K562 (cell line): ENCODE results near the gene MYO1A. TPM values are rescaled to one million over a fixed set of nuclear protein-coding genes. Genes with fewer than 3 reads are reported as not detected.

Experiments
- ELF1 ChIP-seq: fragments of 200-800 bp; sonication (Bioruptor generic); IDR thresholded peaks from 2 replicates; pipeline ENCODE4 v1.6.1; 2016; ENCODE audit warnings: missing genetic modification characterization, missing compliant biosample characterization
- ETV5 ChIP-seq: sonication (generic); formaldehyde crosslinking; IDR thresholded peaks from 2 replicates; pipeline ENCODE4 v1.4.0; 2020; ENCODE audit warnings: low read depth, mild to moderate bottlenecking, missing genetic modification reagents
- FOXK2 ChIP-seq, 2 experiments: fragments of 450-650 bp; IDR thresholded peaks in 1 of 2; conservative IDR thresholded peaks in 1 of 2; 2 replicates each; pipeline ENCODE4 v1.6.1; 2016; ENCODE audit warnings: low read depth in 2 of 2, mild to moderate bottlenecking in 1 of 2
- KAT2B ChIP-seq: IDR thresholded peaks from one replicate; pipeline ENCODE4 v1.6.1; 2012; ENCODE audit warnings: low read depth, mild to moderate bottlenecking, control low read depth, inconsistent platforms, low read length, moderate library complexity
- NCOR1 ChIP-seq: fragments of 450-650 bp; IDR thresholded peaks from 2 replicates; pipeline ENCODE4 v1.6.1; 2016; ENCODE audit warnings: mild to moderate bottlenecking, moderate library complexity
- PHF21A ChIP-seq: fragments of 450-650 bp; IDR thresholded peaks from 2 replicates; pipeline ENCODE4 v1.6.1; 2017; ENCODE audit warnings: low read depth, borderline replicate concordance
- POLR2A ChIP-seq: fragments of 450-650 bp; conservative IDR thresholded peaks from 2 replicates; pipeline ENCODE4 v1.6.1; 2016
- POLR2H ChIP-seq: IDR thresholded peaks from 2 replicates; pipeline ENCODE4 v1.6.1; 2016; ENCODE audit warnings: missing genetic modification characterization, low read depth, mild to moderate bottlenecking, control low read depth, missing compliant biosample characterization, moderate library complexity
- POU5F1 ChIP-seq: fragments of 150-350 bp; IDR thresholded peaks from 2 replicates; pipeline ENCODE4 v1.6.1; 2014; ENCODE audit warnings: borderline replicate concordance, low read length, low read depth, mild to moderate bottlenecking; ENCODE audit not compliant: partially characterized antibody
- RB1 ChIP-seq: fragments of 450-650 bp; IDR thresholded peaks from 2 replicates; pipeline ENCODE4 v1.6.1; 2017; ENCODE audit warnings: low read depth, mild to moderate bottlenecking
- SAFB2 ChIP-seq: fragments of 200-400 bp; formaldehyde crosslinking; IDR thresholded peaks from 2 replicates; pipeline ENCODE4 v1.6.1; 2018; ENCODE audit warnings: borderline replicate concordance, low read length, low read depth, moderate library complexity; ENCODE audit not compliant: severe bottlenecking
- SMARCC2 ChIP-seq: fragments of 450-650 bp; IDR thresholded peaks from 2 replicates; pipeline ENCODE4 v1.6.1; 2017; ENCODE audit warnings: antibody characterized with exemption, moderate library complexity, mild to moderate bottlenecking, low read depth
- SOX6 ChIP-seq: fragments of 450-650 bp; IDR thresholded peaks from 2 replicates; pipeline ENCODE4 v1.6.1; 2014; ENCODE audit warnings: mild to moderate bottlenecking
- TAF1 ChIP-seq: IDR thresholded peaks from 2 replicates; pipeline ENCODE4 v1.6.1; 2011; ENCODE audit warnings: mild to moderate bottlenecking, low read length, moderate library complexity; ENCODE audit not compliant: insufficient read depth, control insufficient read depth, severe bottlenecking; ENCODE audit errors: extremely low read depth
- ZFP1 ChIP-seq: fragments of 450-650 bp; formaldehyde crosslinking; IDR thresholded peaks from 2 replicates; pipeline ENCODE4 v1.4.0; 2020; ENCODE audit warnings: mild to moderate bottlenecking, mixed read lengths
- ZNF347 ChIP-seq: fragments of 450-650 bp; formaldehyde crosslinking; IDR thresholded peaks from 2 replicates; pipeline ENCODE4 v1.4.0; 2020; ENCODE audit warnings: low read depth, mild to moderate bottlenecking, moderate library complexity
- ZNF431 ChIP-seq: sonication (generic); formaldehyde crosslinking; IDR thresholded peaks from 2 replicates; pipeline ENCODE4 v1.8.0; 2022; ENCODE audit warnings: mild to moderate bottlenecking, missing genetic modification reagents
- ZSCAN29 ChIP-seq: fragments of 450-650 bp; IDR thresholded peaks from 2 replicates; pipeline ENCODE4 v1.6.1; 2017
- polyA plus RNA-seq, 8 experiments: library from polyadenylated mRNA; depleted of rRNA in 4 of 8; stranded (reverse) in 5 of 8; unstranded in 3 of 8; fragments of >200 nt; fragmentation: Nextera tagmentation in 2 of 8; fragmentation: Illumina TruSeq in 1 of 8; extraction: Ambion mirVana in 2 of 8; extraction: Trizol in 1 of 8; gene quantifications; 2 replicates each; pipeline versions ENCODE4 v1.2.1 to v1.2.3, GENCODE V29; 2011 to 2014; ENCODE audit warnings: inconsistent platforms in 1 of 8, missing spikeins in 1 of 8
- total RNA-seq, 7 experiments: library from RNA; depleted of rRNA in 6 of 7; stranded (reverse); fragments of >200 nt in 6 of 7; fragmentation: Illumina TruSeq in 2 of 7; extraction: Trizol in 2 of 7; gene quantifications; 2 replicates each; pipeline versions ENCODE4 v1.2.1 to v1.2.3, GENCODE V29; 2011 to 2021; ENCODE audit warnings: low replicate concordance in 1 of 7
- TF ChIP-seq, protein P1 (sequence below): fragments of 450-650 bp; IDR thresholded peaks from 2 replicates; pipeline ENCODE4 v1.6.1; 2016; ENCODE audit warnings: mild to moderate bottlenecking
- TF ChIP-seq, protein P2 (sequence below): fragments of 450-650 bp; IDR thresholded peaks from 2 replicates; pipeline ENCODE4 v1.6.1; 2016; ENCODE audit warnings: low read depth

MYO1A gene
- total and polyA plus RNA-seq, 9 of the 15 experiments (the other 6 are each of a cell fraction or from before 2014, with no cell fraction given) = 0.03 to 0.29 (median 0.14) TPM; not detected in 2

DNA sequence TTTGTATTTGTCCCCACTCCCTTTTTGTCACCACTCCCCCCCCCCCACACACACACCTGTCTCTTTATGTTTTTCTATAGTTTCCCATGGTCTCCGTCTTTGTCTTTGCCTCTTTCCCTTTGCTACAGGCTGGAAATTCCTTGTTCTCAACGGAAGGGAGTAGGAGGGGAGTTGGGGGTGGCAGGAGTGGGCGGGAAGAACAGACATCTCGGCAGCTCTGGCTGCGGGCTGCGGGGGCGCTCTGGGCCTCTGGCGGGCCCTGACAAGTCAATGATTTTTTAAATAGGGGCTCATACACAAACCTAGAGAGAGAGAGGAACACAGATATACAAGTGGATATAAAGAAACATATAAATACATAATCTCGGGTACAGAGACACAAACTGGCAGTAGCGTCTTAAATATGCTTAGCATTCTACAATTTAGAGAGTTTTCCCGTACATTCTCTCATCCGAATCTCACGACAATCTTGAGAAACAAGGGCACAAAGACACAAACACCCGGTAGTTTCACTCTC lies 36.6 kb upstream of the MYO1A start (continued):
- TF ChIP-seq TAF1 (no peak), POLR2A (no peak), FOXK2 (conservative IDR thresholded peaks at IDR 0.05 in 1 of 2, IDR thresholded peaks at IDR 0.05 in 1 of 2; ENCODE audit: low read depth in 2 of 2) (no peak; a peak in 1 of 4 replicates), KAT2B (no peak), POLR2H (tag) (peak; percentile 29; the same call in 1 of the 2 replicates), PHF21A (peak; percentile 44; the same call in 1 of the 2 replicates), NCOR1 (no peak), SAFB2 (no peak), ELF1 (no peak), POU5F1 (no peak), ZSCAN29 (no peak), ETV5 (CRISPR knock-in tag) (no peak), ZNF347 (CRISPR knock-in tag) (no peak), SOX6 (no peak), SMARCC2 (no peak), RB1 (peak; percentile 38; the same call in 1 of the 2 replicates), ZNF431 (no peak), ZFP1 (CRISPR knock-in tag) (no peak)
- TF ChIP-seq, protein P1, sequence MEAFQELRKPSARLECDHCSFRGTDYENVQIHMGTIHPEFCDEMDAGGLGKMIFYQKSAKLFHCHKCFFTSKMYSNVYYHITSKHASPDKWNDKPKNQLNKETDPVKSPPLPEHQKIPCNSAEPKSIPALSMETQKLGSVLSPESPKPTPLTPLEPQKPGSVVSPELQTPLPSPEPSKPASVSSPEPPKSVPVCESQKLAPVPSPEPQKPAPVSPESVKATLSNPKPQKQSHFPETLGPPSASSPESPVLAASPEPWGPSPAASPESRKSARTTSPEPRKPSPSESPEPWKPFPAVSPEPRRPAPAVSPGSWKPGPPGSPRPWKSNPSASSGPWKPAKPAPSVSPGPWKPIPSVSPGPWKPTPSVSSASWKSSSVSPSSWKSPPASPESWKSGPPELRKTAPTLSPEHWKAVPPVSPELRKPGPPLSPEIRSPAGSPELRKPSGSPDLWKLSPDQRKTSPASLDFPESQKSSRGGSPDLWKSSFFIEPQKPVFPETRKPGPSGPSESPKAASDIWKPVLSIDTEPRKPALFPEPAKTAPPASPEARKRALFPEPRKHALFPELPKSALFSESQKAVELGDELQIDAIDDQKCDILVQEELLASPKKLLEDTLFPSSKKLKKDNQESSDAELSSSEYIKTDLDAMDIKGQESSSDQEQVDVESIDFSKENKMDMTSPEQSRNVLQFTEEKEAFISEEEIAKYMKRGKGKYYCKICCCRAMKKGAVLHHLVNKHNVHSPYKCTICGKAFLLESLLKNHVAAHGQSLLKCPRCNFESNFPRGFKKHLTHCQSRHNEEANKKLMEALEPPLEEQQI = no peak
- TF ChIP-seq, protein P2, sequence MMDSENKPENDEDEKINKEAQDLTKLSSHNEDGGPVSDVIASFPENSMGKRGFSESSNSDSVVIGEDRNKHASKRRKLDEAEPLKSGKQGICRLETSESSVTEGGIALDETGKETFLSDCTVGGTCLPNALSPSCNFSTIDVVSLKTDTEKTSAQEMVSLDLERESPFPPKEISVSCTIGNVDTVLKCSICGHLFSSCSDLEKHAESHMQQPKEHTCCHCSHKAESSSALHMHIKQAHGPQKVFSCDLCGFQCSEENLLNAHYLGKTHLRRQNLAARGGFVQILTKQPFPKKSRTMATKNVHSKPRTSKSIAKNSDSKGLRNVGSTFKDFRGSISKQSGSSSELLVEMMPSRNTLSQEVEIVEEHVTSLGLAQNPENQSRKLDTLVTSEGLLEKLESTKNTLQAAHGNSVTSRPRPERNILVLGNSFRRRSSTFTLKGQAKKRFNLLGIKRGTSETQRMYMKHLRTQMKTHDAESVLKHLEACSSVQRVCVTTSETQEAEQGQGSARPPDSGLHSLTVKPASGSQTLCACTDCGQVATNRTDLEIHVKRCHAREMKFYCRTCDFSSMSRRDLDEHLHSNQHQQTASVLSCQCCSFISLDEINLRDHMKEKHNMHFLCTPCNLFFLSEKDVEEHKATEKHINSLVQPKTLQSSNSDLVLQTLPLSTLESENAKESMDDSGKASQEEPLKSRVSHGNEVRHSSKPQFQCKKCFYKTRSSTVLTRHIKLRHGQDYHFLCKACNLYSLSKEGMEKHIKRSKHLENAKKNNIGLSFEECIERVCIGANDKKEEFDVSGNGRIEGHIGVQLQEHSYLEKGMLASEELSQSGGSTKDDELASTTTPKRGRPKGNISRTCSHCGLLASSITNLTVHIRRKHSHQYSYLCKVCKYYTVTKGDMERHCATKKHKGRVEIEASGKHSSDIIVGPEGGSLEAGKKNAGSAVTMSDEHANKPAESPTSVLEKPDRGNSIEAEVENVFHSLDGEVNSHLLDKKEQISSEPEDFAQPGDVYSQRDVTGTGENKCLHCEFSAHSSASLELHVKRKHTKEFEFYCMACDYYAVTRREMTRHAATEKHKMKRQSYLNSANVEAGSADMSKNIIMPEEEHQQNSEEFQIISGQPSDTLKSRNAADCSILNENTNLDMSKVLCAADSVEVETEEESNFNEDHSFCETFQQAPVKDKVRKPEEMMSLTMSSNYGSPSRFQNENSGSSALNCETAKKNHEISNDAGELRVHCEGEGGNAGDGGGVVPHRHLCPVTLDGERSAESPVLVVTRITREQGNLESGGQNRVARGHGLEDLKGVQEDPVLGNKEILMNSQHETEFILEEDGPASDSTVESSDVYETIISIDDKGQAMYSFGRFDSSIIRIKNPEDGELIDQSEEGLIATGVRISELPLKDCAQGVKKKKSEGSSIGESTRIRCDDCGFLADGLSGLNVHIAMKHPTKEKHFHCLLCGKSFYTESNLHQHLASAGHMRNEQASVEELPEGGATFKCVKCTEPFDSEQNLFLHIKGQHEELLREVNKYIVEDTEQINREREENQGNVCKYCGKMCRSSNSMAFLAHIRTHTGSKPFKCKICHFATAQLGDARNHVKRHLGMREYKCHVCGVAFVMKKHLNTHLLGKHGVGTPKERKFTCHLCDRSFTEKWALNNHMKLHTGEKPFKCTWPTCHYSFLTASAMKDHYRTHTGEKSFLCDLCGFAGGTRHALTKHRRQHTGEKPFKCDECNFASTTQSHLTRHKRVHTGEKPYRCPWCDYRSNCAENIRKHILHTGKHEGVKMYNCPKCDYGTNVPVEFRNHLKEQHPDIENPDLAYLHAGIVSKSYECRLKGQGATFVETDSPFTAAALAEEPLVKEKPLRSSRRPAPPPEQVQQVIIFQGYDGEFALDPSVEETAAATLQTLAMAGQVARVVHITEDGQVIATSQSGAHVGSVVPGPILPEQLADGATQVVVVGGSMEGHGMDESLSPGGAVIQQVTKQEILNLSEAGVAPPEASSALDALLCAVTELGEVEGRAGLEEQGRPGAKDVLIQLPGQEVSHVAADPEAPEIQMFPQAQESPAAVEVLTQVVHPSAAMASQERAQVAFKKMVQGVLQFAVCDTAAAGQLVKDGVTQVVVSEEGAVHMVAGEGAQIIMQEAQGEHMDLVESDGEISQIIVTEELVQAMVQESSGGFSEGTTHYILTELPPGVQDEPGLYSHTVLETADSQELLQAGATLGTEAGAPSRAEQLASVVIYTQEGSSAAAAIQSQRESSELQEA = no peak
